H1 (cell line): ENCODE data around the gene AIFM2. TPM values are rescaled to one million over a fixed set of nuclear protein-coding genes. Genes with fewer than 3 reads are reported as not detected.

Experiments
- CTCF ChIA-PET: fragments of 300-600 bp; sonication (Branson Sonifier 250); formaldehyde crosslinking; loops from one replicate; lab custom pipeline; 2021; ENCODE audit not compliant: partially characterized antibody; lab: Charles Lee
- POLR2A ChIA-PET: fragments of 300-600 bp; sonication (Branson Sonifier 250); formaldehyde crosslinking; loops from one replicate; lab custom pipeline; 2021; ENCODE audit warnings: inconsistent platforms; ENCODE audit not compliant: partially characterized antibody; lab: Charles Lee
- DNase-seq, 2 experiments: peaks; one replicate each; pipeline versions ENCODE4 v3.0.0 to v3.0.0-alpha.2; 2010 to 2022; ENCODE audit warnings: low spot score in 2 of 2, low read depth in 1 of 2, mixed read lengths in 1 of 2
- FAIRE-seq: peaks from 2 replicates; lab custom pipeline; 2011; peaks lifted over from hg19 to GRCh38; lab: Jason Lieb, UNC
- H2AFZ ChIP-seq: 2 replicates; pipeline ENCODE4 v1.8.1; 2012; ENCODE audit warnings: low read length, inconsistent platforms
- H2AK5ac ChIP-seq: 2 replicates; pipeline ENCODE4 v1.6.1; 2013; ENCODE audit warnings: low read depth, low read length
- H2BK120ac ChIP-seq: replicated peaks from 2 replicates; pipeline ENCODE3; 2013; ENCODE audit warnings: low read depth, low read length, inconsistent platforms
- H2BK12ac ChIP-seq: 2 replicates; pipeline ENCODE4 v1.6.1; 2013; ENCODE audit warnings: low read depth, low read length
- H2BK15ac ChIP-seq: 2 replicates; pipeline ENCODE4 v1.6.1; 2013; ENCODE audit warnings: low read length
- H2BK20ac ChIP-seq: 2 replicates; pipeline ENCODE4 v1.6.1; 2013; ENCODE audit warnings: low read length
- H2BK5ac ChIP-seq: 2 replicates; pipeline ENCODE4 v1.6.1; 2013; ENCODE audit warnings: low read depth, low read length
- H3K14ac ChIP-seq: 2 replicates; pipeline ENCODE4 v1.6.1; 2013; ENCODE audit warnings: inconsistent platforms; ENCODE audit not compliant: insufficient read length
- H3K18ac ChIP-seq: 2 replicates; pipeline ENCODE4 v1.6.1; 2013; ENCODE audit warnings: low read length; ENCODE audit errors: extremely low read depth
- H3K23ac ChIP-seq: 2 replicates; pipeline ENCODE4 v1.6.1; 2013; ENCODE audit warnings: inconsistent platforms; ENCODE audit not compliant: insufficient read length
- H3K23me2 ChIP-seq: 2 replicates; pipeline ENCODE4 v1.6.1; 2013; ENCODE audit warnings: low read depth, low read length
- H3K27ac ChIP-seq: 2 replicates; pipeline ENCODE4 v1.6.1; 2011; ENCODE audit warnings: low read depth, low read length, inconsistent platforms
- H3K27me3 ChIP-seq, 4 experiments: replicated peaks in 1 of 4; 1 replicate in 1 of 4; 2 replicates in 3 of 4; pipeline versions ENCODE4 v1.6.1 to v1.8.1; 2011 to 2013; ENCODE audit warnings: low read length in 3 of 4, mild to moderate bottlenecking in 3 of 4, inconsistent platforms in 2 of 4, mixed read lengths in 2 of 4, moderate library complexity in 1 of 4; ENCODE audit not compliant: control insufficient read depth in 3 of 4, insufficient read depth in 3 of 4; ENCODE audit errors: extremely low read depth in 1 of 4
- H3K36me3 ChIP-seq, 4 experiments: 2 replicates each; pipeline versions ENCODE4 v1.6.1 to v1.8.1; 2011 to 2013; ENCODE audit warnings: mild to moderate bottlenecking in 4 of 4, low read length in 3 of 4, moderate library complexity in 2 of 4, control low read depth in 1 of 4, inconsistent platforms in 1 of 4; ENCODE audit not compliant: insufficient read depth in 4 of 4, control insufficient read depth in 2 of 4
- H3K4ac ChIP-seq: replicated peaks from 2 replicates; pipeline ENCODE3; 2013; ENCODE audit warnings: low read length, low read depth, mixed read lengths, inconsistent platforms; ENCODE audit not compliant: insufficient read length
- H3K4me1 ChIP-seq, 4 experiments: replicated peaks in 1 of 4; 1 replicate in 1 of 4; 2 replicates in 3 of 4; pipeline versions ENCODE4 v1.6.1 to v1.8.1; 2011 to 2013; ENCODE audit warnings: low read length in 3 of 4, inconsistent platforms in 2 of 4, mixed read lengths in 1 of 4; ENCODE audit not compliant: insufficient read depth in 4 of 4, control insufficient read depth in 3 of 4
- H3K4me2 ChIP-seq, 2 experiments: 2 replicates each; pipeline versions ENCODE4 v1.6.1 to v1.8.1; 2011 to 2013; ENCODE audit warnings: low read depth in 2 of 2, low read length in 2 of 2, control low read depth in 1 of 2, inconsistent platforms in 1 of 2, mild to moderate bottlenecking in 1 of 2; ENCODE audit not compliant: insufficient read depth in 1 of 2
- H3K4me3 ChIP-seq, 4 experiments: fragments of 200-600, 300-600 bp in 1 of 4; sonication (generic), shearing (Covaris generic), sonication (Bioruptor Twin) in 1 of 4; 2 replicates each; pipeline versions ENCODE4 v1.5.1 to v1.8.1; 2011 to 2016; ENCODE audit warnings: low read length in 4 of 4, low read depth in 3 of 4, control low read depth in 2 of 4, inconsistent platforms in 2 of 4, mild to moderate bottlenecking in 2 of 4, mixed read lengths in 1 of 4, moderate library complexity in 1 of 4; ENCODE audit not compliant: insufficient read depth in 2 of 4; ENCODE audit errors: extremely low read depth in 1 of 4
- H3K56ac ChIP-seq: replicated peaks from 2 replicates; pipeline ENCODE3; 2013; ENCODE audit warnings: low read depth, mild to moderate bottlenecking, mixed read lengths, low read length, inconsistent platforms; ENCODE audit not compliant: insufficient read length
- H3K79me1 ChIP-seq: 2 replicates; pipeline ENCODE4 v1.6.1; 2013; ENCODE audit warnings: low read depth, low read length, control low read depth
- H3K79me2 ChIP-seq, 2 experiments: 2 replicates each; pipeline versions ENCODE4 v1.6.1 to v1.8.1; 2012 to 2013; ENCODE audit warnings: low read length in 2 of 2, mild to moderate bottlenecking in 2 of 2, inconsistent platforms in 1 of 2; ENCODE audit not compliant: insufficient read depth in 2 of 2, control insufficient read depth in 1 of 2
- H3K9ac ChIP-seq, 4 experiments: replicated peaks in 1 of 4; 1 replicate in 1 of 4; 2 replicates in 3 of 4; pipeline versions ENCODE4 v1.6.1 to v1.8.1; 2011 to 2013; ENCODE audit warnings: low read depth in 3 of 4, low read length in 3 of 4, control low read depth in 2 of 4, mild to moderate bottlenecking in 2 of 4, moderate library complexity in 2 of 4, inconsistent platforms in 1 of 4; ENCODE audit errors: extremely low read depth in 1 of 4
- H3K9me3 ChIP-seq, 2 experiments: 2 replicates each; pipeline versions ENCODE4 v1.6.1 to v1.8.1; 2012 to 2013; ENCODE audit warnings: mild to moderate bottlenecking in 2 of 2, moderate library complexity in 2 of 2, control low read depth in 1 of 2, inconsistent platforms in 1 of 2, low read depth in 1 of 2, low read length in 1 of 2, mixed read lengths in 1 of 2; ENCODE audit not compliant: insufficient read depth in 2 of 2
- H4K20me1 ChIP-seq, 2 experiments: replicated peaks in 1 of 2; 2 replicates each; pipeline versions ENCODE3 to v1.8.1; 2011 to 2013; ENCODE audit warnings: inconsistent platforms in 2 of 2, low read length in 2 of 2, mild to moderate bottlenecking in 1 of 2; ENCODE audit not compliant: insufficient read depth in 2 of 2, control insufficient read depth in 1 of 2
- H4K5ac ChIP-seq: 2 replicates; pipeline ENCODE4 v1.6.1; 2013; ENCODE audit warnings: low read length, low read depth, mixed read lengths, inconsistent platforms; ENCODE audit not compliant: insufficient read length
- H4K8ac ChIP-seq: 2 replicates; pipeline ENCODE4 v1.8.0; 2013; ENCODE audit warnings: mild to moderate bottlenecking, moderate library complexity, low read length, inconsistent platforms; ENCODE audit not compliant: insufficient read depth; ENCODE audit errors: extremely low read depth
- H4K91ac ChIP-seq: replicated peaks from 2 replicates; pipeline ENCODE3; 2013; ENCODE audit warnings: low read length, mixed read lengths, inconsistent platforms; ENCODE audit not compliant: insufficient read length
- CTBP2 ChIP-seq: IDR thresholded peaks from 2 replicates; pipeline ENCODE4 v1.7.0; 2011; ENCODE audit warnings: borderline replicate concordance, mild to moderate bottlenecking, moderate library complexity, mixed read lengths, low read length; ENCODE audit not compliant: insufficient read depth, insufficient read length
- NANOG ChIP-seq: IDR thresholded peaks from 2 replicates; pipeline ENCODE4 v1.6.1; 2011; ENCODE audit warnings: low read length, low read depth, mild to moderate bottlenecking, inconsistent platforms; ENCODE audit not compliant: insufficient read depth, poor library complexity, severe bottlenecking
- RFX5 ChIP-seq: IDR thresholded peaks from 2 replicates; pipeline ENCODE4 v1.6.1; 2011; ENCODE audit warnings: low read depth, low read length, improper control_type of control experiment, borderline replicate concordance
- WGBS, 2 experiments: shearing (Covaris generic) in 1 of 2; methylation state at CpG; one replicate each; pipeline versions ENCODE4 v1.1.6 to v1.1.7; 2013 to 2015; ENCODE audit warnings: low lambda C conversion rate in 2 of 2, mixed read lengths in 2 of 2, inconsistent platforms in 1 of 2, low coverage in 1 of 2, missing lambda C conversion rate in 1 of 2; ENCODE audit not compliant: insufficient replicate concordance in 2 of 2, insufficient coverage in 1 of 2, insufficient read length in 1 of 2; ENCODE audit errors: extremely low coverage in 1 of 2, missing lambda C conversion rate in 1 of 2; 5-methylcytosine and 5-hydroxymethylcytosine counted together
- polyA plus RNA-seq, 7 experiments: library from polyadenylated mRNA; depleted of rRNA in 3 of 7; stranded (reverse) in 5 of 7; unstranded in 2 of 7; fragments of >200 nt in 5 of 7; fragments of 200-250 nt in 2 of 7; gene quantifications; 1 replicate in 5 of 7; 2 replicates in 1 of 7; 4 replicates in 1 of 7; pipeline versions ENCODE4 v1.2.1 to v1.2.3, GENCODE V29; 2011 to 2013; ENCODE audit warnings: missing spikeins in 2 of 7, mixed read lengths in 2 of 7
- total RNA-seq: library from RNA; stranded (reverse); fragmentation: NEBNext Ultra II Directional; extraction: Animal tissue kit (Norgen Biotek cat#: 25700); gene quantifications from 2 replicates; pipeline ENCODE4 v1.2.1, GENCODE V29; 2021
- TF ChIP-seq, protein P1 (sequence below): IDR thresholded peaks from 2 replicates; pipeline ENCODE4 v1.6.1; 2012; ENCODE audit warnings: low read length, inconsistent platforms

AIFM2 gene
- total and polyA plus RNA-seq, 2 of the 8 experiments (the other 6 are each of a cell fraction or from before 2014, with no cell fraction given): 4.0 TPM

DNA sequence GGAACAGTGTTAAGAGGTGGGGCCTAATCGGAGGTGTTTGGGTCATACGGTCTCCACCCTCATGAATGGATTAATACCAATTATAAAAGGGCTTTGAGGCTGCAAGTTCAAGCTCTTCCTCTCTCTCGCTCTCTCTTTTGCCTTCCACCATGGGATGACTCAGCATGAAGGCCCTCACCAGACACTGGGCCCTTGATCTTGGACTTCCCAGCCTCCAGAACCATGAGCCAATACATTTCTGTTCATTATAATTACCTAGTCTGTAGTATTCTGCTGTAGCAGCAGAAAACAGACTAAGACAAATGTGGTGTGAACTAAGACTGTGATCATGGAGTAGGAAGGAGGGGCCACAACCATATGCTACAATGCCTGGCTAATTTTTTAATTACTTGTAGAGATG lies 7.7 kb downstream of the AIFM2 start:
- Histone ChIP-seq H3K14ac (no peak overlapping the region), H3K9ac (no peak overlapping the region), H2AK5ac (no peak overlapping the region), H3K27ac (no peak overlapping the region), H3K4me3 (no peak overlapping the region), H3K4me1 (no peaks in the 10 kb centered on the region), H2BK12ac (no peak overlapping the region), H3K23me2 (no peaks in the 10 kb centered on the region), H3K9me3 (no peaks in the 10 kb centered on the region), H4K91ac (no peak overlapping the region), H3K27me3 (no peaks in the 10 kb centered on the region), H3K18ac (no peak overlapping the region), H3K4ac (no peak overlapping the region), H2BK5ac (no peak overlapping the region), H3K56ac (no peak overlapping the region), H2BK15ac (no peak overlapping the region), H2BK20ac (no peak overlapping the region), H3K4me2 (no peak overlapping the region), H4K20me1 (no peaks in the 10 kb centered on the region), H3K79me2 (no peaks in the 10 kb centered on the region), H3K23ac (no peak overlapping the region), H4K5ac (no peak overlapping the region), H2AFZ (no peak overlapping the region), H4K8ac (no peak overlapping the region), H3K79me1 (no peaks in the 10 kb centered on the region), H2BK120ac (no peak overlapping the region), H3K36me3 (no peaks in the 10 kb centered on the region; a peak in 1 of 8 replicates)
- no peak for FAIRE-seq
- TF ChIP-seq, protein P1, sequence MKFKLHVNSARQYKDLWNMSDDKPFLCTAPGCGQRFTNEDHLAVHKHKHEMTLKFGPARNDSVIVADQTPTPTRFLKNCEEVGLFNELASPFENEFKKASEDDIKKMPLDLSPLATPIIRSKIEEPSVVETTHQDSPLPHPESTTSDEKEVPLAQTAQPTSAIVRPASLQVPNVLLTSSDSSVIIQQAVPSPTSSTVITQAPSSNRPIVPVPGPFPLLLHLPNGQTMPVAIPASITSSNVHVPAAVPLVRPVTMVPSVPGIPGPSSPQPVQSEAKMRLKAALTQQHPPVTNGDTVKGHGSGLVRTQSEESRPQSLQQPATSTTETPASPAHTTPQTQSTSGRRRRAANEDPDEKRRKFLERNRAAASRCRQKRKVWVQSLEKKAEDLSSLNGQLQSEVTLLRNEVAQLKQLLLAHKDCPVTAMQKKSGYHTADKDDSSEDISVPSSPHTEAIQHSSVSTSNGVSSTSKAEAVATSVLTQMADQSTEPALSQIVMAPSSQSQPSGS: no peak
- no peak for TF ChIP-seq CTBP2
- TF ChIP-seq RFX5: no peak
- no peak for TF ChIP-seq NANOG
- WGBS, 2 experiments: 93% methylated on average over 3 of the region's 3 CpGs; no CpG with 5 or more reads in 1 of the 2 experiments
- CTCF ChIA-PET: interaction anchor here (1.1 to 11.0 kb wide), 4 partner anchors 9 to 79 kb away, joined by 3 to 155 read pairs (median 6); no protein-coding TSS in a partner anchor
- POLR2A ChIA-PET: interaction anchor here (2.6 kb wide), 1 partner anchor 9 kb away, joined by 13 read pairs; no protein-coding TSS in a partner anchor
- no peak for DNase-seq
